Fibroblast of skin of scalp (primary cell): Measurements from ENCODE around the gene TMEM161B. TPM values are rescaled to one million over a fixed set of nuclear protein-coding genes. Genes with fewer than 3 reads are reported as not detected.
"Not testable (repeated sequence)": the region's sequence is repeated elsewhere in the genome, so short reads cannot be mapped to it uniquely, and the experiment has no call there.

Experiments used
- DNase-seq: peaks from one replicate; pipeline ENCODE4 v3.0.0-alpha.2; 2013
- polyA plus RNA-seq, 2 experiments: library from polyadenylated mRNA; unstranded; fragments of 120-200 nt; gene quantifications; one replicate each; pipeline ENCODE4 v1.2.1, GENCODE V29; 2013; ENCODE audit not compliant: insufficient read length in 2 of 2

The TMEM161B gene
- polyA plus RNA-seq (2013, experiment 1 of 2; ENCODE audit: insufficient read length), result 6.2 TPM
- 7.6 TPM for polyA plus RNA-seq (2013, experiment 2 of 2; ENCODE audit: insufficient read length)

DNA sequence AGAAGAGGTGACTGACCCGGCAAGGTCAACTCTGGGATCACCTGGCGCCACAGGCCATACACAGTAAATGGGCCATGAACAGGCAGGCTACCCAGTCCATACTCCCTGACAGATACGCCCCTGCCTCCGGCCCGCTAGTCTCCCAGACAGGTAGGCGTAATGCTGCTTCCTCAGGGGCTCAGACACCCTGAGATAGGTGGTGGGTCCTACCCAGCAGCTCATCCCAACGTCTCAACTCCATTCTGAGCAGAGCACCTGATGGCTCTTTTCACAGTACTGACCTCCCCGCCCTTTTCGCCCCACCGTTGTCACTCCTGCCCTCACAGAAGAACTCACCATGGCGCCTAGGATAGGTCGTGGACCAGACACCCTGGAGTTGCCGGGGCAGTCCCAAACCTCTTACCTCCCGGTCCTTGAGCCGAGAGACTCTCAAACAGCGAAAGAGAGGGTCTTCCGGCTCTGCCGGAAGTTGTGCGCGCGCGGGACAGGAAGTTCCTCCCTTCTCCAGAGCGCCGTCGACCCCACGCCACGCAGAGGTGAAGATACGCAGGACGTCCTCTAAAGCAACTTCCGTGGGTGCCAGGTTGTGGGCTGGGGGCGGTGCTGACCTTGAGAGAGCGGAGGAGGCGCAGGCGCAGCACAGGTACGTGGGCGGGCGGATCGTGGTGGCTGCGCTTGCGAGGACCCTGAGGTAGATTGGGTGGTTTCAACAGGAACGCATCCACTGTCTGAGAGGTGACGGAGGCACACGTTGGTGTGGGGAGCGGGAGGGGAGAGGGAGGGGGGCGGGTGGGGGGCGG lies at the start of gene TMEM161B:
TSS of gene TMEM161B (minus strand) at position 461 of the 800 bp plus-strand sequence. CDS start at position 339, 122 bp downstream.
- DNase-seq, result peak; percentile 87

GRCh38 chr5:88304356-88304755 lies 35.7 kb upstream of the TMEM161B start:
- no peak for DNase-seq

DNA sequence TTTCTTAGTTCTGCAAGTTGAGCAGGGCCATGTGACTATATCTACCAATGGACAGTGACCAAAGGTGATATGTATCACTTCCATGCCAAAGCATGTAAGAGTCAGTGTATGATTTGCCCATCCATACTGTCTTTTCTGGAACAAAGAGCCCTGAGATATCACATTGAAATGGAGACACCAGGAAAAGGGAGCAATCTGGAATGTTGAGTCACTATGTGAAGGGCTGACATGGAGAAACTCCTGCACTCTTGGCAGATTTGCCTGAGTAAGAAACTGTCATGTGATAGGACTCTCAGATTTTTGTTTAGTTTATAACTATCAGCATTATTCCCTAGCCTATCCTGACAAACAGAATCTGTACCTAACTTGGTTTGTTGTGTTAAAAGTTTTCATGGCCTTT lies 29.8 kb upstream of the TMEM161B start:
- peak; percentile 1 for DNase-seq

DNA sequence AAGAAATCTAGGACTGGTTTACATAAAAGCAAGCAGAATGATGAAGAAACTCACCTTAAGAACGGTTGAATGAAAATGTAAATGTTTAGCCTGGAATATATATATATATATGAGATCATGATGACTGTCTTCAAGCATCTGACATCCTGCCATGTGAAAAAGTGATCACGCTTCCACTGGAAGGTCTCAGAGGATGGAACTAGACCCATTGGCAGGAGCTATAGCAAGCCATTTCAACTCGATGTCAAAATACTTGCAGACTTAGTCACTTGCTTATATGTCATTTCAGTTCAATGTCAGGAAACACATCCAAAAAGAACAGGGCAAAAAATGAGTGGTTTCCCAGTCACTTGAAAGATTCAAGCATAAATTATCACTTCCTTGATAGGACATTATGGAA lies 22.2 kb upstream of the TMEM161B start:
- DNase-seq, result peak; percentile 9

DNA sequence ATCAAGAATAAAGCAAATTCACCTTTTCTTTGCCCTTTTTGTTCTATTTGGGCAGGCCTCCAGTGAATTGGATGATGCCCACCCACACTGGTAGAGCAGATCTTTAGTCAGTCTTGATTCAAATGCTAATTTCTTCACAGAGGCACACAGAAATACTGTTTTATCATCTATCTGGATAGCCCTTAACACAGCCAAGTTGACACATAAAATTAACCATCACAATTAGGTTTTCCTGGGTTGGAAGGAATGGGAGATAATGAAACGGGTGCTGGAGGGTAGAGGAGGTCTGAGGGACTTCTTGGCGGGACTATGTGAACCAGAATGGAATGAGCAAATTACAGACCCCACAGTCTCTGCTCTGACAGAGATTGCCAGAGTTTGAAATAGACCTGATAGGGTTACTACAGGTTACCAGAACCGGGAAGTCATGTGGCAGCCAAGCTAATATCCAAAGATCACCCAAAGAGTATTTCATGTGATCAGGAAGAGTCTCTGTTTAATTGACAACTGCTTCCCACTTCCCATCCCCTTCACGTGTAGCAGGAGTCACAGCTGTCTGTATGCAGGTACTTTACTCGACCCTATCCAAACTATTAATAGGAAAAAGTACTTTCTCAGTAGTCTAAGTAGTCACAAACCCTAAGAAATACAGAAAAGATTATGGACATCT lies 20.0 kb upstream of the TMEM161B start:
- DNase-seq, result no peak

- no peak for DNase-seq
Observed at GRCh38 chr5:88287846-88288527, 19.3 kb upstream of the TMEM161B start.

GRCh38 chr5:88287302-88287701 lies 18.7 kb upstream of the TMEM161B start:
- no peak for DNase-seq

GRCh38 chr5:88283690-88284089 lies 15.0 kb upstream of the TMEM161B start:
- no peak for DNase-seq

DNA sequence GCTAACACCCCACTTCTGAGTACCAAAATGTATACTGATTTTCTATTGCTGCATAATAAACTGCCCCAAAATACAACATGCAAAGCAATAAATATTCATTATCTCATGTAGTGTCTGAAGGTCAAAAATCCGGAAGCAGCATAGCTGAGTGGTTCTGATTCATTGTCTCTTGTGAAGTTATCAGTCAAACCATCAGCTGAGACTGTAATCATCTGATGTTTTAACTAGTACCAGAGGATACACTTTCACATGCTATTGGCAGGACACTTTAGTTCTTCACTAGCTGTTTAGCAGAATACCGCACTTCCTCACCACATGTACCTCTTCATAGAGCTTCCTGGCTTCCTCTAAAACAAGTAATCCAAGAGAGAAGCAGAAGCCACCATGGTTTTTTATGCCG lies 12.7 kb upstream of the TMEM161B start:
- no peak for DNase-seq

- no peak for DNase-seq
Observed at GRCh38 chr5:88279584-88279983, 10.9 kb upstream of the TMEM161B start.

DNA sequence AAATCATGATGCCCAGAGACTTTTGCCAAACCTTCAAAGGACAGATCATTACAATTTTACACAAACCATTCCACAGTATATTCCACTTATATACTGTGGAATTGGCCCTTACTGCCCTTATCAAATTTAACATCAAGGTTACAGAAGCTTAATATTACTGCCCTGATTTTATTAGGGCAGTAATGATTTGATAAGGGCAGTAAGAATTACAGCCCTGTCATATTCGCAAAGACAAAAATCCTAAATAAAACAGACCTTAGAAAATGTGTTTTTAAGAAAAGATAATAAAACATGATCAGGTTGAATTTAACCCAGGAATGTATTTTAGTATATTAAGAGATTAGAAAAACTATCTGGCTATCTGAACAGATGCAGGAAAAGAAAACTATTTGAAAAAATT lies 7.7 kb upstream of the TMEM161B start:
- no peak for DNase-seq

- DNase-seq, result no peak
Observed at GRCh38 chr5:88275581-88275980, 6.9 kb upstream of the TMEM161B start.

DNA sequence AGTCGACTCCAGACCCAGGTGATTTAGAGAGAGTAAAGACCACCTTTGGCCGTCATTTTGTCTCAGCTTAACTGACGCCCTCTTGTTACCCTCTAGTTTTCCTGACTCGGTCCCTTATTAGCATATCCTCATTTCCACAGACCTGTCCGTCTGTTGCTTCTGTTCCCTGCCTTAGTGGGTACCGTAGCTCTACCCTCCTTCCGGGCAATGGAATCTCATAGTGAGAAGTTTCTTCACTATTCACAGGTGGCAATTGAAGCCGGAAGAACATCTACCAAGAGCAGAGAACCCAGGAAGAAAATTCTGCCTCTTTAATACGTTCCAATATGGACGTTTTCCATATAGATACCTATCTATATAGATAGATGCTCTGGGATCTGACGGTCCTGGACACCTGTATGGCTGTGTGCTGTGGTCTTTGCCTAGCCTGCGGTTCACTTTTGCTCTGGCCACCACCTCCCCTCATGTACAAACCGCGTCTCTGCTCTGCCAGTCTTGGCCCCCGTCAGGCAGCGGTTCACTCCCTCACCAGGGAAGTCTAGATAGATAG lies 652 bp upstream of the TMEM161B start:
- DNase-seq, result no peak

DNA sequence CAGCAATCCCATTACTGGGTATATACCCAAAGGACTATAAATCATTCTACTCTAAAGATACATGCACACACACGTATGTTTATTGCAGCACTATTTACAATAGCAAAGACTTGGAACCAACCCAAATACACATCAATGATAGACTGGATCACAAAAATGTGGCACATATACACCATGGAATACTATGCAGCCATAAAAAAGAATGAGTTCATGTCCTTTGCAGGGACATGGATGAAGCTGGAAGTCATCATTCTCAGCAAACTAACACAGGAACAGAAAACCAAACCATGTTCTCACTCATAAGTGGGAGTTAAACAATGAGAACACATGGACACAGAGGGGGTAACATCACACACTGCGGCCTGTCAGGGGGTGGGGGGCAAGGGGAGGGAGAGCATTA lies 4.1 kb downstream of the TMEM161B start:
- not testable (repeated sequence) for DNase-seq

DNA sequence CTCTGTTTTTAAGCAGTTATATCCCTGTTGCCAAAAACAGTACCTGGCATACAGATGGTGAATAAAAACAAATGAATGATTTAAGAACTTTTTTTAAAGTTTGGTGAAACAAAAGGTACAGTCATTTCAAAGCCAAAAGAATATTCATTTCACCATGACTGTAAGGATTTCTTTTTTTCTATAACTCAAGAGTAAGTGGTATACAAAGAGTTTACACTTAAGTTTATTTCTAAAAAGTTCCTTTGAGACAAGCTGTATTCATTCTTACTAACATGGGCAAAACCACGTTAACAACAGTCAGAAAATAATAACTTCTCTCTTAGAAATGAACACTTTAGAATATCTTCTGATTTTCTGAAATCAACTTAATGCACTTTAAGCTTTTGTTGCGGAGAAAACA lies 5.3 kb downstream of the TMEM161B start:
- no peak for DNase-seq

GRCh38 chr5:88262116-88262515 lies 6.5 kb downstream of the TMEM161B start:
- peak; percentile 3 for DNase-seq

GRCh38 chr5:88258636-88259035 lies 10.0 kb downstream of the TMEM161B start:
- DNase-seq, result no peak

GRCh38 chr5:88256872-88257271 lies 11.8 kb downstream of the TMEM161B start:
- no peak for DNase-seq

DNA sequence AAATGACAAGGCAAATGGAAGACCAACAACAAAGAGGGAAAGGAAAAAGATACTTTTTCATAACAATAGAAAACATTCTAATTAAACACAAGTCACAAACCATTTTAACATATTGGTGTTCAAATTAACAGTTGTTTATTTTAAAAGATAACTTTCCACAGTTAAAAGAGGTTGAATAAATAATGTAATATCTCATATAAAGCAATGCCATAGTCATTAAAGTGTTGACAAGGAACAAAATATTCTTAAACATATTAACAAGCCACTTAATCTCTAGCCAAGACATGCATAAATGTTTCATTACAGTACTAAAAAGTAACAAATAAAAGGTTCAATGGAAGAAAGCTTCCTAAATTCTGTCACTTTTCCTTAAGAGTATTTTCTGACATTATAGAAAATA lies 12.6 kb downstream of the TMEM161B start:
- DNase-seq, result no peak

DNA sequence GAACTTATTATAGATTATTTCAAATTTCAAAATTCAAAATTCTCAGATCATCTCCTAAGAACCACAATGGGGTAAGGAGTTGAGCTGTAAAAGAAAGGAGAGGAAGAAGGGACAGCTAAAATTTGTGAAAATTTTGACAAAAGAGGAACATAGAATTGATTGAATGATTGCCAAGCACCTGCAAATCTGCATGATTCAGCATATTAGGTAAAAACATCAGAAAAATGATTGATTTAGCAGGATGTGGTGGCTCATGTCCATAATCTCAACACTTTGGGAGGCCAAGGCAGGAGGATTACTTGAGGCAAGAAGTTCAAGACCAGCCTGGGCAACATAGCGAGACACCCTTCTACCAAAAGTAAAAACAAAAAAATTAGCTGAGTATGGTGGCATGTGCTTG lies 14.3 kb downstream of the TMEM161B start:
- no peak for DNase-seq

- DNase-seq, result peak; percentile 4
Observed at GRCh38 chr5:88251048-88251711, 17.5 kb downstream of the TMEM161B start.

GRCh38 chr5:88250010-88250409 lies 18.6 kb downstream of the TMEM161B start:
- DNase-seq, result no peak
